ENCODE measurements around the gene AGO3. TPM values are rescaled to one million over a fixed set of nuclear protein-coding genes. Genes with fewer than 3 reads are reported as not detected.
A peak's percentile ranks its signal among the peaks of the same experiment; 100 is the strongest.

The AGO3 gene
- polyA plus RNA-seq, 4 donors: 12.0 to 14.9 (median 13.8) TPM

DNA sequence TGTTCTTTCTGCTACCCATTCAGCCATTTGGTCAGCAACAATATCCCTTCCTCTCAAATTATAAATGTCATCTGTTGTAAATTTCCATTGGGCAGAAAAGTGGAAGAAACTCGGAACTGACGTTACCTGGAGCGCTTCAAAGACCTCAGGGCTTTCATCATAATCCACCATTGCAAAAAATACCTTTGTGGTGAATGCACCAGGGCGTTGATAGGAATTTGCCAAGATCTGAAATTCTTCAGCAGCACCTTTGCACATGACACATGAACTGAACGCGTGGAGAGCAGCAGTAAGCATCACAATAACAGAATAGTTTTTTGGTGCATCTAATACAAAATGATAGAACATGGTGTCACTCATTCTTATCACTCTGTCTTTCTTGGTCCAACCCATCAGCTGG lies 149.9 kb downstream of the AGO3 start:
- no peak for DNase-seq (ENCODE audit: low read depth in 4 of 4, low spot score in 3 of 4)

DNA sequence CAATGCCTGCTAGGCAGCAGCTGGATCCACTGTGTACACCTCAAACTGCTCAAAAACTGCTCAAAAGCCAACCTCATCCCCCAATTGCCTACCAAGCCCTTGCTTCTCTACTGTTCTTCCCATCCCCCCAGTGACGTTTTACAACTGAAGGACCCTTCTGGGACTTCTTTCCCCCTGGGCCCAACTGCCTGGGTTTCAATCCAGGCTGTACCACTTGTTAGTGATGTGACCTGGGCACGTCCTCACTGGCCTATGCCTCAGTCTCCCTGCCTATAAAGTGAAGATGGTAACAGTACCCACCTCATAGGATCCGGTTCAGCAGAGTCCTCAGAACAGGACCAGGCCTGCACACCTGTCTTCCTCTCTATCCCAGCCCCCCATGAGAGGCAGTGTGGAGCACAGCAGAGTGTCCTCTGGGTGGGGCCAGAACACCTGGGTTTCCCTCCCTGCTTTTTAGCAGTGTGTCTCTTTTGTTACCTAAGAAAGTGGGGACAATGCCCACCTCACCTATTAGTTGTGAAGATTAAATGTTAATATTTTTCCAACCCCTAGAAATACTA lies 151.1 kb downstream of the AGO3 start:
- no peak for DNase-seq (ENCODE audit: low read depth in 4 of 4, low spot score in 3 of 4)

DNA sequence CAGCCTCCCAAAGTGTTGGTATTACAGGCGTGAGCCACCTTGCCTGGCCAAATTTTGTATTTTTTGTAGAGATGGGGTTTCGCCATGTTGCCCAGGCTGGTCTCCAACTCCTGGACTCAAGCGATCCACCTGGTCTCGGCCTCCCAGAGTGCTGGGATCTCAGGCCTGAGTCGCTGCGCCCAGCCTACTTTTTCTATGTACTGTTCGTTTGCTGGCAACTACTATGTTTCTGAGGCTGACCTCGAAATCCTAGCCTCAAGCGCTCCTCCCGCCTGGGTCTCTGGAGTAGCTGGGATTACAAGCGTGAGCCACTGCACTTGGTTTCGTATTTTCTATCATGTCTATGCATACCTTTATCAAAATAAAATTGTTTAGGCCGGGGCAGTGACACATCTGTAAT lies 152.3 kb downstream of the AGO3 start:
- no peak for DNase-seq (ENCODE audit: low read depth in 4 of 4, low spot score in 3 of 4)

DNA sequence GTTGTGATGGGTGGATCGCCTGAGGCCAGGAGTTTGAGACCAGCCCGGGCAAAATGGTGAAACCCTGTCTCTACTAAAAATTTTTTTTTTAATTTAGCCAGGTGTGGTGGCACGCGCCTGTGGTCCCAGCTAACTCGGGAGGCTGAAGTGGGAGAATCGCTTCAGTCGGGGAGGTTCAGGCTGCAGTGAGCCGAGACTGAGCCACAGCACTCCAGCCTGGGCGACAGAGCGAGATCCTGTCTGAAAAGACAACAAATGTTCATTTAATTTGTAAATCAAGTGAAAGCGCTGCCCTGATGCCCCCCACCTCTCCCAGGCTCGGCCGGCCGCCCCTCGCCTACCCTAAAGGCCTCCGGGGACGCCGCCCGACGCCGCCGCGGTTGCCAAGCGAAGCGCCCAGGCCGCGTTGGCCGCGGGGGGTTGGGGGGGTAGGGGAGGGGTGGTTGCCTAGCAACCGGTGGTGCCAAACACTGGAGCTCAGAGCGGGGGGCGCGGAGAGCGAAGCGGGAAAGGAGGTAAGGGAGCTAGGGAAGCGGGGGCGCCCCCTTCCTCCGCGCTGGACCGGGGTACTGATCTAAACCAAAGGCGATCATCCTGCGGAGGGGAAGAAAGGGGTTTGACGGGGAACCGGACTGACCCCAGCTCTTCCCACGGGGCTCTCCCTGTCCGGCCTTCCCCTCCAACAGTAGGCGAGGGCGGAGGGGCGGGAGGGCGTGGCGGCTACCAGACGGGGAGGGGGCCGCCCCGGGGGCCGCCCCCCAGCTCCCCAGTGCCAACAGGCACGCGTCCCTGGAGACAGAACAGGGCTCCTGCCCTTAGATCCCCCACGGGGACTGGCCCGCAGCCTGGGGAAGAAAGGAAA lies 153.0 kb downstream of the AGO3 start, which contains the start of gene TEKT2:
Gene TEKT2 (plus strand): TSS at position 460 of the 862 bp plus-strand sequence. CDS start 828 bp downstream, outside the sequence.
- DNase-seq (ENCODE audit: low read depth in 4 of 4, low spot score in 3 of 4): peak; percentile 55 to 79 (median 62)

DNA sequence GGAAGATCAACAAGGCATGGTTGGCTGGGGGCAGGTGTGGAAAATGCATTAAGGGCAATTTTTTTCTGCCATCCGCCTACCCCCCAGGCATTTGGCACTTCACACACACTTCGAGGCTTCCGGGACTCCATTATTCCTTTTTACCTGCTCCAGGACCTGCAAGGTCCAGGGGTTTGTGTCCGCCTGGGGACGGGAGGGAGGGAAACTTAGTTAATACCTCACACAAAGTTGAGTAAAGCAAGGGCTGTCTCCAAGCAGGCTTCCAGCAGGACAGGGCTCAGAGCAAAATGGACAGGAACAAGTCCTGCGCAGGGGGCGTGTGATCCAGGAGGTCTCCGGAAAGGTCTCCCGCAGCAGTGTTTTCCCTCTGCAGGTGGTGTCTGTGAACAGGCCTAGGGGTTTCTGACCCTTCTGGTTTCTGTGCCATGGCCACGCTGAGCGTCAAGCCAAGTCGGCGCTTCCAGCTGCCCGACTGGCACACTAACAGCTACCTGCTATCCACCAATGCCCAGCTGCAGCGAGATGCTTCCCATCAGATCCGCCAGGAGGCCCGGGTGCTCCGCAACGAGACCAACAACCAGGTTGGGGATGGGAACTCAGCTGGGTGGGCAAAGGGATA lies 153.7 kb downstream of the AGO3 start:
- peak in 1 of 4 donors; percentile 11 for DNase-seq (ENCODE audit: low read depth in 4 of 4, low spot score in 3 of 4)

DNA sequence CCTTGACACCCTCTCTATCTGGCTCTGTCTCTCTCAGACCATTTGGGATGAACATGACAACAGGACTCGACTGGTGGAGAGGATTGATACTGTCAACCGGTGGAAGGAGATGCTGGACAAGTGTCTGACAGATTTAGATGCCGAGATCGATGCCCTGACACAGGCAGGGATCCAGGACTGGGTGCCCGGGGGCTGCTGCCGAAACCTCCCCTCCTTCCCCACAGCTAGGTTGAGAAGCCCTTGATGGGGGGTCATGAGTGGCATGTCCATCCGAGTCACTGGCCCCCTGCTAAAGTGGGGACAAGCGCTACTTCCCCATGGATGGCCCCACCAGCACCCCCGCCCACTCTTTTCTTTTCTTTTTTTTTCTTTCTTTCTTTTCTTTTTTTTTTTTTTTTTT lies 154.2 kb downstream of the AGO3 start:
- no peak for DNase-seq (ENCODE audit: low read depth in 4 of 4, low spot score in 3 of 4)

DNA sequence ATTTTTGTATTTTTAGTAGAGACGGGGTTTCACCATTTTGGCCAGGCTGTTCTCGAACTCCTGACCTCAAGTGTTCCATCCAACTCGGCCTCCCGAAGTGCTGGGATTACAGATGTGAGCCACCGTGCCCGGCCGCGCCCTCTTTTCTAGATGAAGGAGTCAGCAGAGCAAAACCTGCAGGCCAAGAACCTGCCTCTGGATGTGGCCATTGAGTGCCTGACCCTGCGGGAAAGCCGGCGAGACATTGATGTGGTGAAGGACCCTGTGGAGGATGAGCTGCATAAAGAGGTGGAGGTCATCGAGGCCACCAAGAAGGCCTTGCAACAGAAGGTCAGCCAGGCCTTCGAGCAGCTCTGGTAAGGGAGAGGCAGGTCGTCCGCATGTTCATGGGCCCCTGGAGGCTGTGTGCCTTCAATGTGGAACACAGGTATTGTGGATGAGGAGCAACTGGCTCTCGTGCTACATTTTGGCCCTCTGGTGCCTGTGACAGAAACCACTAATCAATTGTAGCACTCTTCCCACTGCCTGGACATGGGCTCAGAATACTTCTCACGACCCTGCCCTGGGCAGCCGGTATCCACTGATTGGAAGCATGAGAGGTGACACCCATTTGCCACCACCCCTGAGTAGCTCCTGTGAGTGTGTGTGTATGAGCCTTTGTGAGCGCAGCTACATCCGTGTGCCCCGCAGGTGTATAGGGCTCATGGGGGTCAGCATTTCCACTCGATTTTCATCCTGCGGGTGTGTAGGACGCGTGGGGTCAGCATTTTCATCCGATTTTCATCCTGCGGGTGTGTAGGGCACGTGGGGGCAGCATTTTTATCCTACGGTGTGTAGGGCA lies 155.0 kb downstream of the AGO3 start:
- DNase-seq (ENCODE audit: low read depth in 4 of 4, low spot score in 3 of 4): no peak

DNA sequence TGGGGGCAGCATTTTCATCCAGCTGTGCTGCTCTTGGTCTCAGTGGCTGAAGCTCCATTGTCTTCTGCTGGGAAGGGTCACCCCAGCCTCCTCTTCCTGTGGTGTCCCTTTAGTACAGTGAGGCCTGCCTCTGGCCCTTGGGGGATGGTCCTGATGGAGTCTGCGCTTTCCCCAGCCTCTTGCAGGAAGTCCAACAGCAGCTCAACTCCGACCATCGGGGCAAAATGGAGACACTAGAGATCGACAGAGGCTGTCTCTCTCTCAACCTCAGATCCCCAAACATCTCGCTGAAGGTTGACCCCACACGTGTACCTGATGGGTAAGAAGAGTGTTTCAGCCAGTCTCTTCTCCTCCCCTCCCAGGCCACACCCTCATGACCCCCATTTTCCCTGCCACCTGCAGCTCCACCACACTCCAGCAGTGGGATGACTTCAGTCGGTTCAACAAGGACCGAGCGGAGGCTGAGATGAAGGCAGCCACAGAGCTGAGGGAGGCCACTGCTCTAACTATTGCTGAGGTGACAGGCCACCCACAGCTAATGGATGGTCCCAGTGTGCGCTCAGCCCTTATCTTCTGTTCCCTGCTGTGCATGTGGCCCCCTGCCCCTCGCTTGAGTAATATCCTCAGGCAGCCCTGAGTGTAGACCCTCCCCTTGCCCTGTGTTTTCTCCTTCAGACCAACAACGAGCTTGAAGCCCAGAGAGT lies 155.8 kb downstream of the AGO3 start:
- DNase-seq (ENCODE audit: low read depth in 4 of 4, low spot score in 3 of 4): no peak

DNA sequence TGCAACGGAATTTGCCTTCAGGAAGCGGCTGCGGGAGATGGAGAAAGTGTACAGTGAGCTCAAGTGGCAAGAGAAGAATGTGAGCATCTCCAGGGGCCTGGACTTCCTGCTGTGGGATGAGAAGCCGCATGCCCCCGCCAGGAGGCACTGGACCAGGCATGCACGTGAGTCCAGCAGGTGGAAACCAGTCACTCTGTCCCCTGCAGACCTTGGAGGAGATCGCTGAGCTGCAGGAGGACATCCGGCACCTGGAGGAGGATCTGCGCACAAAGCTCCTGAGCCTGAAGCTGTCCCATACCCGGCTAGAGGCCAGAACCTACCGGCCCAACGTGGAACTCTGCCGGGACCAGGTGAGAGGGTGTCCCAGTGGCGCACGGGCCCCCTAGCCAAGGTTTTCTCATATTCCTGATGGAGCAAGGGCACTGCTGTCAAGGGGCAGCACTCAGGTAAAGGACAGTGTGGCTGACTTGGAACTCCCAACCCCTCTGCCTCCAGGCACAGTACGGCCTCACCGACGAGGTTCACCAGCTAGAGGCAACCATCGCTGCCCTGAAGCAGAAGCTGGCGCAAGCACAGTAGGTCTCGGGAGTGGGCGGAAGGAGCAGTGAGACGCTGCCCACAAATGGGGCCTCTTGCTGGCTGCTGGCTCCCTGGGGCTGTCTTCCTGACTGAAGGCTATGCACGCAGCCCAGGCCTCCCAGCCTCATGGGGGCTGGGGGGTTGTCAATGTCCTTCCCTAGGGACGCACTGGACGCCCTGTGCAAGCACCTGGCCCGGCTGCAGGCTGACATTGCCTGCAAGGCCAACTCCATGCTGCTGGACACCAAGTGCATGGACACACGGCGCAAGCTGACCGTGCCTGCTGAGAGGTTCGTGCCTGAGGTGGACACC lies 156.6 kb downstream of the AGO3 start:
- DNase-seq (ENCODE audit: low read depth in 4 of 4, low spot score in 3 of 4): no peak

DNA sequence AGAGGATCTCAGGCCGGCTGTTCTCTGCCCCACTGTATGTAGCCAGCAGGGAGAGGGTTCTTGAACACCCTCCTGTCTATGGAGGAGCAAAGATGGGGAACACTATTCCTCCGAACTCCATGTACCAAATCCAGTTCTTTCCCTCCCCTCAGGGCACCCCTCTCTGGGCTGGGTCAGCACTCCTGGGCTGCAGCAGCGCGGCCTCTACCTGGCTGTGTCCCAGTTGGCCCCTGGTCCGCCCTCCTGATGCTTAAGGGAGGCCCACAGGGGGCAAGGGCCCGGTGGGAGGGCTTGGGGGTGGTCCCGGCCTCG lies 157.3 kb downstream of the AGO3 start:
- DNase-seq (ENCODE audit: low read depth in 4 of 4, low spot score in 3 of 4): no peak

DNA sequence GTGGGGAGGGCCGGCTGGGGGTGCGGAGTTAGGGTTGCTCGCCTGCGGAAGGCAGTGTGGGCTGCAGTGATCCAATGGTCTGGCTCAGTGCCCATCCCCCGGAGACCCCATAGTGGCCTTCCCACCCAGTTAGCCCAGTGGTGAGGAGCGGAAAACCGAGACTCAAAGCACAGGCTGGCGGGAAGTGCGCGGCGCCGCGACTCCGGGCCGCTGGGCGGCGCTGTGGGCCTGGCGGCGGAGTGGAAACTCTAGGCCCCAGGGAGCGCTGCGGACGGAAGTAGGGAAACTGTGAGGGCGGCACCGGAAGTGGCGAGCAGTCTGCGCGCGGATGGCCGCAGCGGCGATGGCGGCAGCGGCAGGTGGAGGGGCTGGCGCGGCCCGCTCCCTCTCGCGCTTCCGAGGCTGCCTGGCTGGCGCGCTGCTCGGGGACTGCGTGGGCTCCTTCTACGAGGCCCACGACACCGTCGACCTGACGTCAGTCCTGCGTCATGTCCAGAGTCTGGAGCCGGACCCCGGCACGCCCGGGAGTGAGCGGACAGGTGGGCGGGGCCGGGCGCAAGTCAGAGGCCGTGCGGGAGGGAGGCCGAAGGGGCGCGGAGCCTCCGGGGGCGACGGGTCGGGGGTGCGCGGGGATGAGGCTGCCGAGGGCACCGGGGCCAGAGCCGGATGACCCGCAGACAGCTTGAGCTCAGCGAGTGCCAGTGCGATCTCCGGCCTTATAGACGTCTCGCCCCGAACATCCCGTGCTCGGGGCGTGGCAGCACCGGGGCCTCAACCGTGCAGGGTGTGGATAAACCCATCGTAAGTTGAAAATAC lies 157.9 kb downstream of the AGO3 start, which contains the start of gene ADPRS:
Gene ADPRS (plus strand): TSS at position 316 of the 816 bp plus-strand sequence. CDS start 13 bp downstream, at position 329.
- DNase-seq (ENCODE audit: low read depth in 4 of 4, low spot score in 3 of 4): peak in 3 of 4 donors; percentile 68 to 72 (median 71)

DNA sequence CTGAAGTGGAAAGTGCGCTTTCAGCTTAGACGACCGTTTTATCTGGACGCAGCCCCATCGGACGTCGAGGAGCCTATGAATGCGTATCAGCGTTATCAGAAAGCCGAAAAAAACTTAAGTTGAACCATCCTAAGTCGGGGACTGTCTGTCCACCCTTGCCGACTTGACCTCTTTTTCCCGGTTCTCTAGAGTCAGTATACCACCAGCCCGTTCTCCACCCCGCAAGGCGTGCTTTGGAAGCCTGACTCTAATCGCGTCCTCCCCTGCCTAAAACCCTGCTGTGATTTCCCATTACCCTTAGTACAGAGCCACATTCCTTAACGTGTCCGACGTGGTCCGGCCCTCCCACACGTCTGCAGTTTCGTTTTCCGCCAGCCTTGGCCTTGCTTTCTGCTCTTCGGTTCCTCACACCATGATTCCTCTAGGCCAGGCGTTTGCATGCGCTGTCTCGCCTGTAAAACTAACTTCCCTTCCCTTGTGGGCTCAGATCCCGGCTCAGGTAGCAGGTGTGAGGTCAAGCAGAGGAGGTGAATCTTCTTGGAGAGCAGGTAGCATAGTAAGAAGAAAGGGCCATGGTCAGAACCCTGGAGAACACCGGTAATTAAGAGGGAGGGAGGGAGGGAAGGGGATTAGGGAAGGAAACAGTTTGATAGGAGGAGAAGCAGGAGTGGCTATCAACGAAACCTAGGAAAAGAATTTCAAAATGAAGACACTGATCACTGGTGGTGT lies 158.7 kb downstream of the AGO3 start:
- DNase-seq (ENCODE audit: low read depth in 4 of 4, low spot score in 3 of 4): no peak

DNA sequence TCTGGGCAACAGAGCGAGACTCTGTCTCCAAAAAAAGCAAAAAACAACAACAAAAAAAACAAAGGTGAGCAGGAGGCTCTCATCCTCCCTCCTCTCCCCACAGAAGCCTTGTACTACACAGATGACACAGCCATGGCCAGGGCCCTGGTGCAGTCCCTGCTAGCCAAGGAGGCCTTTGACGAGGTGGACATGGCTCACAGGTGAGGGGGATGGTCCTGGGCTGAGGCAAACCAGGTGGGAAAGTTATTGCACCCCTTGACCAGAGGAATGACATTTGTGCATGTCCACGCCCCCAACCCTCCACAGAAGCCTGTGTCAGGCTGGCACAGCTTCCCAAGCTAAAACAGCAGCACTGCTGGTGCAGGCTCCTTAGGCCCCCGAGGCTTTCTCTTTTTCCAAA lies 160.2 kb downstream of the AGO3 start:
- no peak for DNase-seq (ENCODE audit: low read depth in 4 of 4, low spot score in 3 of 4)

DNA sequence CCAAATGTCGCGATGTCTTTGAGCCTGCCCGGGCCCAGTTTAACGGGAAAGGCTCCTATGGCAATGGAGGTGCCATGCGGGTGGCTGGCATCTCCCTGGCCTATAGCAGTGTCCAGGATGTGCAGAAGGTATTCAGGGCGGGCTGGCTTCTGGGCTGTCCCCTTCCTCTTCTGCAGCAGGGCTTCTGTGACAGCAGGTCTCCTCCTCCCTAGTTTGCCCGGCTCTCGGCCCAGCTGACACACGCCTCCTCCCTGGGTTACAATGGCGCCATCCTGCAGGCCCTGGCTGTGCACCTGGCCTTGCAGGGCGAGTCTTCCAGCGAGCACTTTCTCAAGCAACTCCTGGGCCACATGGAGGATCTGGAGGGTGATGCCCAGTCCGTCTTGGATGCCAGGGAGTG lies 160.8 kb downstream of the AGO3 start:
- no peak for DNase-seq (ENCODE audit: low read depth in 4 of 4, low spot score in 3 of 4)

DNA sequence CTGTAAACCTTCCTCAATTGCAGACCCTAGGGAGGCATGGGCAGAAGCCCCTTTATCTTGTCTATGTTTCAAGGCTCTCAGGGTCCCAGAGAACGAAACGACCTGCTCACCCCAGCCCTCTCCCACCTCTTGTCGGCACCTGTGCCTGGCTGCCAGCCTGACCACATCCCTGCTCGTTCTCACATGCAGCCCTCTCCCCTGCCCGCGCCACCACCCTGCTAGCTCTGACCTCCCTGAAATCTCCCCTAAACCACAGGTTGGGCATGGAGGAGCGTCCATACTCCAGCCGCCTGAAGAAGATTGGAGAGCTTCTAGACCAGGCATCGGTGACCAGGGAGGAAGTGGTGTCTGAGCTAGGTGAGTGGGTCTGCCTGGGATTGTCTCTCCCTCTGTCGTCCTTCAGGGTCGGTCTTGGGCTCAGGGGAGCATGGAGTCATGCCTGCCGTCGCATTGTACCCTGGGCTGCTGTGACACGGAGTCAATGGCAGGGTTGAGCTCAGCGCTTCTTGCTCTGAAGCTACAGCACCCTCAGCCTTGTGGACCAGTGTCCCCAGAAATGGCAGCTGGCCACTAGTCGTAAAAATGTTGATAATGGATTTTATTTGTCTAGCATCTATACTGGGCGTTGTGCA lies 161.4 kb downstream of the AGO3 start:
- DNase-seq (ENCODE audit: low read depth in 4 of 4, low spot score in 3 of 4): no peak

DNA sequence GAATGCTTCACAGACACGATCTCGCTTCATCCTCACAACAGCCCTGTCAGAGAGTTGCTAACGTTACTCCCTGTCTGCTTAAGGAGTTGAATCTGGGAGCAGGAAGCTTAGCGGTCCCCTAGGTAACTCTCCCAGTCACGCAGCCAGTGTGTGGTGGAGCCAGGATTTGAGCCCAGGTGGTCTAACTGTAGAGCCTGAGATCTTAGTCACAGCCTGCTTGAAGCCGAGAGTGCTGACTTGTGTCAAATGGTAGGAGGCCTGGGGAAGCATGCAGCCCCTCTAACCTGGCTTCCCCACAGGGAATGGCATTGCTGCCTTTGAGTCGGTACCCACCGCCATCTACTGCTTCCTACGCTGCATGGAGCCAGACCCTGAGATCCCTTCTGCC lies 161.9 kb downstream of the AGO3 start:
- no peak for DNase-seq (ENCODE audit: low read depth in 4 of 4, low spot score in 3 of 4)

DNA sequence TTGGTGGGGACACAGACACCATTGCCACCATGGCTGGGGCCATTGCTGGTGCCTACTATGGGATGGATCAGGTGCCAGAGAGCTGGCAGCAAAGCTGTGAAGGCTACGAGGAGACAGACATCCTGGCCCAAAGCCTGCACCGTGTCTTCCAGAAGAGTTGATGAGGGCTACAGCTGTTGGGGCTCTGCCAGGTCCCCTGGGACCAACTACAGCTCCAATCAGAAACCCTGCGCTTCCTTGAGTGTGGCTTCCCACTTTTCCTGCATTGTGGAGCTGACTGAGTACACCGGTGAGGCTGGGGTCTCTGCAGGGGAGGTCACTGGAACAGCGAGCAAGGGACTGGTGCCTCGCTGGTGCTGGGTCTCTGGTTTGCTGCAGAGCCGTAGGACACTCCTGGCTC lies 162.3 kb downstream of the AGO3 start:
- DNase-seq (ENCODE audit: low read depth in 4 of 4, low spot score in 3 of 4): no peak
